D341Med (cell line): ENCODE data around the gene MT1G.
"Not testable (repeated sequence)": the region's sequence is repeated elsewhere in the genome, so short reads cannot be mapped to it uniquely, and the experiment has no call there.

Experiments used
- DNase-seq: peaks from one replicate; pipeline ENCODE4 v3.0.0; 2012; ENCODE audit warnings: low spot score

MT1G gene

GRCh38 chr16:56667581-56668571 is at the start of gene MT1G:
Gene MT1G, minus strand, starts transcription at chr16:56668065. Its CDS starts 72 bp downstream, at chr16:56667993.
- DNase-seq: no peak

- DNase-seq: not testable (repeated sequence)
Measured at GRCh38 chr16:56717532-56717931, 49.7 kb upstream of the MT1G start.

GRCh38 chr16:56716761-56717160 is 48.9 kb upstream of the MT1G start:
- no peak for DNase-seq

GRCh38 chr16:56715126-56715525 is 47.3 kb upstream of the MT1G start:
- DNase-seq: no peak

GRCh38 chr16:56713794-56714193 is 45.9 kb upstream of the MT1G start:
- DNase-seq: no peak

- no peak for DNase-seq
Measured at GRCh38 chr16:56711862-56712261, 44.0 kb upstream of the MT1G start.

GRCh38 chr16:56710181-56710737 is 42.4 kb upstream of the MT1G start:
- no peak for DNase-seq

GRCh38 chr16:56709443-56710040 is 41.7 kb upstream of the MT1G start:
- no peak for DNase-seq

- no peak for DNase-seq
Measured at GRCh38 chr16:56708525-56709442, 40.9 kb upstream of the MT1G start.

- DNase-seq: no peak
Measured at GRCh38 chr16:56702836-56703235, 35.0 kb upstream of the MT1G start.

- DNase-seq: no peak
Measured at GRCh38 chr16:56701534-56701933, 33.7 kb upstream of the MT1G start.

GRCh38 chr16:56700631-56701030 is 32.8 kb upstream of the MT1G start:
- no peak for DNase-seq

- no peak for DNase-seq
Measured at GRCh38 chr16:56700195-56700594, 32.3 kb upstream of the MT1G start.

GRCh38 chr16:56697456-56698155 is 29.7 kb upstream of the MT1G start:
- DNase-seq: no peak

- no peak for DNase-seq
Measured at GRCh38 chr16:56695246-56695645, 27.4 kb upstream of the MT1G start.

GRCh38 chr16:56691885-56692284 is 24.0 kb upstream of the MT1G start:
- no peak for DNase-seq

GRCh38 chr16:56690420-56691122 is 22.7 kb upstream of the MT1G start:
- DNase-seq: no peak

- DNase-seq: no peak
Measured at GRCh38 chr16:56689171-56689570, 21.3 kb upstream of the MT1G start.

GRCh38 chr16:56688762-56689161 is 20.9 kb upstream of the MT1G start:
- DNase-seq: no peak

- DNase-seq: no peak
Measured at GRCh38 chr16:56686758-56687157, 18.9 kb upstream of the MT1G start.
